Coronary artery (tissue), 2 donors: ENCODE measurements around the gene TMEM221.

ENCODE experiments used
- DNase-seq: peaks from one replicate; pipeline ENCODE4 v3.0.0-alpha.2; 2017; ENCODE audit warnings: low spot score
- H3K27ac ChIP-seq, 2 donors: fragments of 200-600 bp; sonication (generic); one replicate each; pipeline ENCODE4 v1.5.1; 2016 to 2019
- H3K4me3 ChIP-seq: fragments of 200-600 bp; sonication (generic); 2 replicates; pipeline ENCODE4 v1.5.1; 2016; ENCODE audit warnings: mild to moderate bottlenecking, moderate library complexity
- CTCF ChIP-seq: fragments of 200-600 bp; sonication (generic); IDR thresholded peaks from one replicate; pipeline ENCODE4 v1.5.1; 2019; ENCODE audit warnings: antibody characterized with exemption

TMEM221 gene

GRCh38 chr19:17489392-17490030 is 41.0 kb upstream of the TMEM221 start:
- no peak overlapping the region for H3K27ac ChIP-seq

GRCh38 chr19:17488593-17489391 is 40.3 kb upstream of the TMEM221 start:
- Histone ChIP-seq H3K27ac (no peak overlapping the region), H3K4me3 (no peak overlapping the region)
- no peak for DNase-seq
- no peak for TF ChIP-seq CTCF

More at GRCh38 chr19:17489392-17490030, 41.0 kb upstream of the TMEM221 start:
- no peak for TF ChIP-seq CTCF
- H3K4me3 ChIP-seq, result no peak overlapping the region
- DNase-seq, result no peak

GRCh38 chr19:17487284-17488121 is 39.0 kb upstream of the TMEM221 start:
- no peak for TF ChIP-seq CTCF
- H3K27ac ChIP-seq, result no peak overlapping the region
- H3K4me3 ChIP-seq, result no peak overlapping the region
- no peak for DNase-seq

GRCh38 chr19:17486545-17487240 is 38.2 kb upstream of the TMEM221 start:
- no peak overlapping the region for H3K27ac ChIP-seq
- no peak for TF ChIP-seq CTCF
- H3K4me3 ChIP-seq, result no peak overlapping the region
- DNase-seq, result no peak

- DNase-seq, result no peak
- no peak for TF ChIP-seq CTCF
- H3K4me3 ChIP-seq, result no peak overlapping the region
- no peak overlapping the region for H3K27ac ChIP-seq
Observed at GRCh38 chr19:17484520-17485185, 36.2 kb upstream of the TMEM221 start.

GRCh38 chr19:17483605-17484002 is 35.1 kb upstream of the TMEM221 start:
- Histone ChIP-seq H3K4me3 (no peak overlapping the region), H3K27ac (no peak overlapping the region)
- no peak for DNase-seq
- TF ChIP-seq CTCF, result no peak
